GM12801 (cell line): Measurements from ENCODE around the gene SBF1.

Experiments used
- CTCF ChIP-seq: IDR thresholded peaks from one replicate; pipeline ENCODE4 v1.5.1; 2011; ENCODE audit warnings: control low read depth; ENCODE audit not compliant: insufficient read length; ENCODE audit errors: extremely low read depth

SBF1 gene

GRCh38 chr22:50459496-50460140 lies 15.2 kb downstream of the SBF1 start:
- TF ChIP-seq CTCF: no peak

GRCh38 chr22:50459016-50459415 lies 15.8 kb downstream of the SBF1 start:
- TF ChIP-seq CTCF: no peak

- TF ChIP-seq CTCF: no peak
Observed at GRCh38 chr22:50456466-50457234, 18.2 kb downstream of the SBF1 start.

GRCh38 chr22:50456026-50456425 lies 18.8 kb downstream of the SBF1 start:
- TF ChIP-seq CTCF: no peak

DNA sequence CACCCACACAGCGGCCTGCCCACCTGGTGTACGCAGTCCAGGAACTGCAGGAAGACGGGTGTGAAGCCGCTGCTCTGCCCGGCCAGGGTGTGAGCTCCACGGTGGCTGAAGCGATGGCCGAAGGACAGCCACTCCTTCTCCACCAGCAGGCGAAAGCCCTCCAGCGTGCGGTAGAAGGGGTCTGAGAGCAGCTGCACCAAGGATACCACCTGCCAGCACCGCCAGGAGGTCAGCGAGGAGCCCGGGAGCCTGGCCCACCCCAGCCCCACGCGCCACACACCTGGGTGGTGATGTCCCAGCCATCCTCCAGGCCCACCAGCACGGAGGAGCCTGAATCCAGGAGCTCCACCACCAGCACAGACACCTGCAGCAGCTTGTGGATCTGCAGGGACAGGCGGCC lies 19.6 kb downstream of the SBF1 start:
- no peak for TF ChIP-seq CTCF

DNA sequence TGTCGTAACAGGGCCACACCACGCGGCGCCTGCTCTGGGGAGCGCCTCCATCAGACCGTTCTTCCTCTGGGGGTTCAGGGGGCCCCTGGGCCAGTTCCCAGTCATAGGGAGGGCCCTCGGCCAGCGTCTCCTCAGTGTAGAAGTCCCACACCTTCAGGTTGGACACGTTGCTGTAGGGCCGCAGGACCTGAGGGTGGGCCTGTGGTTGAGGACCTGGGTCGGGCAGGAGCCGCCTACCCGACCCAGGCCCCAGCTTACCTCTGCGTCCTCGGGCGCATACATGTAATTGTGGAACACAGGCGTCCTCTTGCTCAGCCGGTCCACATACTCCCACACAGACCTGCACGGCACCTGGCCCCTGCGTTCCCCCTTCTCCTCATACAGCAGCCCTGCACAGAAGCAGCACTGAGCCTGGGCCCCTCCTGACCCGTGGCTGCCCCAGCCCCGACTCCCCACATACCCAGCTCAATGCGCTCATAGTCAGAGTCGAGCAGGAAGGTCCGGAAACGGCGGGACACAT lies 20.2 kb downstream of the SBF1 start:
- TF ChIP-seq CTCF: no peak

DNA sequence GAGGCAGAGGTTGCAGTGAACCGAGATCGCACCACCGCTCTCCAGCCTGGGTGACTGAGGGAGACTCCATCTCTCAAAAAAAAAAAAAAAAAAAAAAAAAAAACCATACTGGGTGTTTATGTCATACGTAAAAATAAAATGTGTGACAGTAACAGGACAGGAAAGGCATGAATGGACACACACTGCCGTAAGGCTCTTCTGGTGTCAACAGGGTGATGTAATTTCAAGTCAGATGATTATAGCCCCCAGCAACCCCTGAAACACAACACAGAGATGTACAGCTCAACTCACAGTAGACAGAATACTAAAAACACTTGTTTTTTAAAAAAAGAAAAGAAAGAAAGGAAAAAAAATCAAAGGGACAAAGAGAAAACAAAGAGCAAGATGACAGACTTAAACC lies 22.2 kb downstream of the SBF1 start:
- TF ChIP-seq CTCF: no peak
